GM21717 (cell line): Measurements from ENCODE around the gene GNA12.

ENCODE experiments used
- ATAC-seq: cut with Tn5 transposase; IDR thresholded peaks from one replicate; pipeline ENCODE4 v1.9.1; 2021; ENCODE audit warnings: mild to moderate bottlenecking, moderate library complexity; ENCODE audit not compliant: unreplicated experiment

GNA12 gene

GRCh38 chr7:2819161-2819953 is 24.8 kb downstream of the GNA12 start:
- ATAC-seq = no peak

GRCh38 chr7:2818653-2819052 is 25.5 kb downstream of the GNA12 start:
- ATAC-seq = no peak

DNA sequence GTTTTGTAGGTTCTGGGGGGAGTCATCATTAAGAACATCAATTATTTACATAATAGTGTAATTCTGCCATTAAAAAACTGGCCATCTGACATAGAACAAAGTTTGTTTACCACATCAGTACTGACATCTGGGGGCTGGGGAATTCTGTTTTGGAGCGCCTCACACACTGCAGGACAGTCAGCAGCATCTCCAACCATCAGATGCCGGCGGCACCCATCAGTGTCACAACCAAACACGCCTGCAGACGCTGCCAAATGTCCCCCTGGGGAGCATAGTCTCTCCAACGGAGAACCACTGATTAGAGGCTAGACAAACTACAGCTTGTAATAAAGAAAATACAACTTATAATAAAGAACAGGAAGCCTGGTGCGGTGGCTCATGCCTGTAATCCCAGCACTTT is 26.0 kb downstream of the GNA12 start:
- no peak for ATAC-seq

DNA sequence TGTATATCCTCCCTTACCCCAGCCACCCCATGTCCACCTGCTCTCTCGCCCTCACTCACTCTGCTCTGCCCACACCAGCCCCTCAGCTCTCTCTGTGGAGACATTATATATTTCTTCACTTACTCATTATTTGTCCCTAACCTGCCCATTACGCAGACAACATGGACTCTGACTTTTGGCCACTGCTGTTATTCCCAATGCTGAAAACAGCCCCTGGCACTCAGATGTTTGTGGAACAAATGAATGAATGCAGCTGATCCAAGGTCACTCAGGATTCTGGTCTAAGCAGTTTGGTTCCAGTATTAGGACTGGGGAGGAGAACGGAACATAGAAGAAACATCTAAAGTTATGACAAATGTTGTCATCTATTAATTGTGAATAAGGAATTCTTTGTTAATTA is 26.7 kb downstream of the GNA12 start:
- ATAC-seq = no peak

DNA sequence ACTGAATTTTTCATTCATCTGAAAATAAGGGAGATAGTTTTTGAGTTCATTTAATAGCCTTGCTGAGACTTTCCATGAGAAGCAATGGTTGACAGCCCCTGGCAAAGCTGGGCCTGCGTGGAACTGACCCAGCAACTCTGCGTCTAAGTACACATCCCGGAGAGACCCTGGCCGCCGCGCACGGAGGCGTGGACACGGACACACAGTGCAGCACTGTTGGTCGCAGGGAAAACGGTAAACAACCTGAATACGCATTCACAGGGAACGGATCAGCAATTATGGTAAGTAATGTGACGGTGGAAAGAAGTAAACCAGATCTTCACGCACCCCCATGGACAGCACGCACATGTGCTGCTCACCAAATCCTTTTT is 28.2 kb downstream of the GNA12 start:
- no peak for ATAC-seq

- no peak for ATAC-seq
Observed at GRCh38 chr7:2814946-2815874, 28.9 kb downstream of the GNA12 start.

GRCh38 chr7:2814186-2814945 is 29.7 kb downstream of the GNA12 start:
- ATAC-seq = no peak

GRCh38 chr7:2813350-2814185 is 30.5 kb downstream of the GNA12 start:
- no peak for ATAC-seq

GRCh38 chr7:2812831-2813230 is 31.3 kb downstream of the GNA12 start:
- no peak for ATAC-seq

- no peak for ATAC-seq
Observed at GRCh38 chr7:2812114-2812487, 32.0 kb downstream of the GNA12 start.

GRCh38 chr7:2811476-2812113 is 32.5 kb downstream of the GNA12 start:
- ATAC-seq = no peak

DNA sequence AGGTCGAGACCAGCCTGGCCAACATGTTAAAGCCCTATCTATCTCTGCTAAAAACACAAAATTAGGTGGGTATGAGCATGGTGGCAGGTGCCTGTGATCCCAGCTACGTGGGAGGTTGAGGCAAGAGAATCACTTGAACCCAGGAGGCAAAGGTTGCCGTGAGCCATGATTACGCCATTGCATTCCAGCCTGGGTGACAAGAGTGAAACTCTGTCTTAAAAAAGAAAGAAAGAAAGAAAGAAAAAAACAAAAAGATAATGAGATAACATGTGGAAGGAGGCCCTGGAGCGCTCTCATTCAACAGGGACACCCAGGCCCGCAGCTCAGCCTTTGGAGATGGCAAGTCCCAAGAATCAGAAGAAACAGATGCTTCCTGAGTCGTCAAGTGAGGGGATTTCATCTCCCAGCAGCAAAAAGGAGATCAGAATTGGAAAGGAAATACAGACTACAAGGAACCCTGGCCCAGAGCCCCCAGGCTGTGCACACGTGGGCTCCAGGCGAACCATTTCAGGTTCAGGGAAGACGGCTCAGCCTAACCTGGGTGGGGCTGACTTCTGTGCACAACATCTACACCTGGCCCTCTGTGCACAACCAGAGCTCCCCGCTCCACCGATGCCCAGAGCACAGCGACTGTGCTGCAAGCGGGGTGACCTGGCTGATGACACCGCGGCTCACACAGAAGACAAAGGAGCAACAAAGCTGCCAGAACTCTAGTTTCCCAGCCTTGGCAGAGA is 33.3 kb downstream of the GNA12 start:
- ATAC-seq = no peak

DNA sequence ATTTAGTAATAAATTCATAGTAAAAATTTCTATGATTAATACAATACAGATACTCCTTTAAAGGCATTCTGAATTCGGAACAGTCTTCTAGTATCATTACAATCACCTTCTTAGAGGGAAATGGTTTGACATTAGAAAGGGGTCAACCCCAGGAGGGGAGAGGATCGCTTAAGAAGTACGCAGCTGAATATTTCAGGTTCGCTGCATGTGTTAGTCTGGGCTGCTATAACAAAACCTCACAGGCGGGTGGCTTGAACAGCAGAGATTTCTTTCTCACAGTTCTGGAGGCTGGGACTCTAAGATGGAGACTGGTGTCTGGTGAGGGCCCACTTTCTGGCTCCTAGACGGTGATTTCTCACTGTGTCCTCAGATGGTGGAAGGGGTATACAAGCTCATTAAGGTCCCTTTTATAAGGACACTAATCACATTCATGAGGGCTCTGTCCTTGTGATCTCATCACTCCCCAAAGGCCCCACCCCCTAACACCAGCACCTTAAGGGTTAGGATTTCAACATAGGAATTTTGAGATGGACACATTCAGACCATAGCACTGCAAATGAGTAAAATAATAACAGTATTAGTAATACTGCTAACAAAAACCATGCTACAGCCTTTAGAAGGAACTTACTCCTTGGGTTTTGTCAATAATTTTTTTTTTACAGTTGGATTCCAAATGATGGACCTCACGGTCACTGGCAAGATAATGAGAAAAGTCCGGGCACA is 34.0 kb downstream of the GNA12 start:
- ATAC-seq = no peak

DNA sequence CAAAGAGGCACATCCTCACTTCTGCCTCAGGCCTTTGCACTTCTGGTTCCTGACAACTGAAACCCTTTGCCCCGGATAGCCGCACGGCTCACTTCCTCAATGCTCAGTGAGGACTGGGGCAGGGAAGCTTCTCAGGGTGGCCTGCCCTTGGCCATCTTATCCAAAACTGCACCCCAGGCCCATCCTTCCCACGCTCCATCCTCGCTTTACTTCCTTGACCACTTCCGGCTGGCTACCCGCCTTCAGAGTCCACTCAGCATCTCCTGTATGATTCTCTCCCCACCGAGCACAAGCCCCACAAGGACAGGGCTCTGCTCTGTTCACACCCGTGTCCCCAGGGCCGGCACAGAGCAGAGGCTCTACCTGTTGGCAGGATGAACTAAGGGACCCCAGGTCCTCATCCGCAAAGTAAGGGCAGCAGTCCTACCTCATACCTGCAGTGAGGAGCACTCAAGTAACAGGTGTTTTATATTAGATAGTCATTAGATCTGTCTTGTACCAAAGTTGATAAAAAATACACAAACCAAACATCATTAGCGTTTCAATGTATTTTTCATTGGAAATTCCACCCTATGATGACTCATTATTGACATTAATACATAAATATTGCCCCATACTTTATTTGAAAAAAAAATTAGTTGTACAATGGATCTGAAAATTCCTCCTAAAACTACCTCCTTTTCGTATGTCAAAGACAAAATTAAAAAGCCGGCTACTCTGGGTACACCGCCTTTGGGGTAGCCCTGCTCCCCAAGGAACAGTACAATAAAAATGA is 35.0 kb downstream of the GNA12 start:
- peak; percentile 56 for ATAC-seq

DNA sequence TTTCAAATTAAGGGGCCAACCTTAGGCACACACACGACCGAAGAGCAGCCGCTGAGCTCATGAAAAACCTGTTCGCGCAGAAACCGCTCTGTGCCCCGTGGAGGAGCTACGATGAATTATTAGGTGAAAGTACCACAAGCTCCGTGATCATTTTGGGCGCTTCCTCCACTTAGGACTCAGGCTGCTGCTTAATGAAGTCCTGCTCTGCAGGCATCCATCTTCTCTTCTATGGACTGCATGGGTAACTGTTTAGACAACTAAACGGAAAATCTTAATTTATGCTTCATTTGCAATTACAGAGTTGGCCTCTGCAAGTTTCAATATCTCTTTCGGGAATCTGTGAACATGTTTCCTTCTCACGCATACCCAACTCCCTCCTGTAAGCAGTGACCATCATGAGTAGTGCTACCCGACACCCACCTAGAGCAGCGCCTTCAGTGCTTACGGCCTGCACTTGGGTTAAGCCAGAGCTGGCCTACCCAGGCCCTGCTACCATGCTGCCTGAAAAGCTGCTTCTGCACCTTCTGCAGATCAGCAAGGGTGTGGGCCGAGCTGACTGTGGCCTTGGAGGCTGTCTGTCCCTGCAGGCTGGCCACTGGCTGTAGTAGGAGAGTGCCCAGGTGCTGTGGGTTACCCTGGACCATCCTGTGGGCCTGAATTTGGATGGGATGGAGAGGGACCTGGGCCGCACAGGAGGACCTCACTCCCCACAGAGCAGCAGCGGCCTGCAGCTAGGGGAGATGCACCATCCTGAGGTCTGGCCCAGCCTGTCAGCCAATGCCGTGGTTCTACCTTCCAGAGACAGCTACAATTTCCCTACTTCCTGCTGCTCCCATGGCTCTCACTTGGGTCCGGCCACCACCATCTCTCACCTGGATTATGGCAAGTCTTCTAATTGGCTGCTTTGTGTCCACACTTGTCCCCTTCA is 36.0 kb downstream of the GNA12 start:
- no peak for ATAC-seq

- ATAC-seq = no peak
Observed at GRCh38 chr7:2807460-2807844, 36.7 kb downstream of the GNA12 start.

DNA sequence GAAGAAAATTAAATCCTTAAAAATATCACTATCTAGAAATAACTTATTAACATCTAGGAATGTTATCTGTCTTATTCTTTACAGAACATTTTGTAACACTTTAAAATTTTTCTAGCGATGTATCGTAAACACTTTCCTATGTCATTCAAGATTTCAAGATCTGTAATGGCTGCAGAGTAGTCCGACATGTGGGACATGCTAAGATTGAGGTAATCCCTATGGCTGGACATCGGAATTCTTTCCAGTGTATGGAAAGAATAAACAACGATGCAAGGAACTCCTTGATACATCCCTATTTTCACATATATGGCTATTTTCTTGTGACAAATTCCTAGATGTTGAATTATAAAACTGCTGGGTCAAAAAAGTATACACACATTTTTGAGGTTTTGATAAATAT is 37.5 kb downstream of the GNA12 start:
- no peak for ATAC-seq
